Measurements from ENCODE around the gene DISC1.

Gene DISC1

GRCh38 chr1:231927431-231927830 lies 300.8 kb downstream of the DISC1 start:
- no peak overlapping the region for H3K4me3 ChIP-seq (replicated peaks; ENCODE audit: low read depth, low read length)
- no peak for DNase-seq (ENCODE audit: low read depth)
- no peak for TF ChIP-seq CTCF (IDR thresholded peaks at IDR 0.05; ENCODE audit: low read length, missing control alignments)

- H3K4me3 ChIP-seq (replicated peaks; ENCODE audit: low read depth, low read length), result no peak overlapping the region
- peak; percentile 75 for DNase-seq (ENCODE audit: low read depth)
- TF ChIP-seq CTCF (IDR thresholded peaks at IDR 0.05; ENCODE audit: low read length, missing control alignments), result no peak
These were observed 302.7 kb downstream of the DISC1 start for GRCh38 chr1:231929311-231929710.

- H3K4me3 ChIP-seq (replicated peaks; ENCODE audit: low read depth, low read length), result no peak overlapping the region
- DNase-seq (ENCODE audit: low read depth), result no peak
- no peak for TF ChIP-seq CTCF (IDR thresholded peaks at IDR 0.05; ENCODE audit: low read length, missing control alignments)
These were observed 303.8 kb downstream of the DISC1 start for GRCh38 chr1:231930257-231930947.

- H3K4me3 ChIP-seq (replicated peaks; ENCODE audit: low read depth, low read length), result no peak overlapping the region
- no peak for DNase-seq (ENCODE audit: low read depth)
- TF ChIP-seq CTCF (IDR thresholded peaks at IDR 0.05; ENCODE audit: low read length, missing control alignments), result no peak
These were observed 304.6 kb downstream of the DISC1 start for GRCh38 chr1:231931146-231931545.

- no peak for DNase-seq (ENCODE audit: low read depth)
- no peak overlapping the region for H3K4me3 ChIP-seq (replicated peaks; ENCODE audit: low read depth, low read length)
- TF ChIP-seq CTCF (IDR thresholded peaks at IDR 0.05; ENCODE audit: low read length, missing control alignments), result peak; percentile 59
These were observed 305.4 kb downstream of the DISC1 start for GRCh38 chr1:231931846-231932454.

- TF ChIP-seq CTCF (IDR thresholded peaks at IDR 0.05; ENCODE audit: low read length, missing control alignments), result no peak
- DNase-seq (ENCODE audit: low read depth), result peak; percentile 62
- no peak overlapping the region for H3K4me3 ChIP-seq (replicated peaks; ENCODE audit: low read depth, low read length)
These were observed 307.4 kb downstream of the DISC1 start for GRCh38 chr1:231933711-231934626.
